Transverse colon (tissue), 3 donors: ENCODE results near the gene ZNF124.

Experiments used
- EP300 ChIP-seq: sonication (generic); formaldehyde crosslinking; IDR thresholded peaks from one replicate; pipeline ENCODE4 v1.6.1; 2017; ENCODE audit warnings: antibody characterized with exemption, low read depth
- POLR2AphosphoS5 ChIP-seq, 3 donors: sonication (generic); formaldehyde crosslinking; IDR thresholded peaks; one replicate each; pipeline ENCODE4 v1.6.1; 2016; ENCODE audit warnings: antibody characterized with exemption in 3 of 3

DNA sequence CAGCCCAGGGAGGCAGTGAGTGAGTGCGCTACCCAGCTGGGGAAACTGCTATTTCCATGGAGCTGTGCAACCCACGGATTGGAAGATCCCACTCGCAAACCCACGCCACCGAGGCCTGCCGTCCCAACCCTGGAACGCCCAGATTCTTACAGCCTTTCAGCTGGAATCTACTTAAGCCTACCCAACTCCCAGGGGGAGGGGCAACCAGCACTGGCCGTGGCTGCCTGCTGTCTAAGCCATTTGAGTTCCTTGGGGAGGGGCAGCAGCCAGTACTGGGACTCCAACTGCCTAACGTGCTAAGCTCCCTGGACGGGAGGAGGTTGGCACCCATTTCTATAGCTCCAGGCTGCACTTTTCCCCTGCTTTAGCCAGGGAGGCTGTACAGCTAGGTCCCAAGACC lies 40.6 kb downstream of the ZNF124 start:
- TF ChIP-seq POLR2AphosphoS5 (IDR thresholded peaks at IDR 0.05), result no peak
- TF ChIP-seq EP300, result no peak
